Bronchial epithelial cell (primary cell): ENCODE data around the gene CDH20. TPM values are rescaled to one million over a fixed set of nuclear protein-coding genes. Genes with fewer than 3 reads are reported as not detected.

ENCODE experiments used
- DNase-seq: peaks from one replicate; pipeline ENCODE4 v3.0.0-alpha.2; 2010; ENCODE audit warnings: low read depth
- FAIRE-seq: peaks from 2 replicates; lab custom pipeline; 2011; peaks lifted over from hg19 to GRCh38; lab: Jason Lieb, UNC
- H3K27me3 ChIP-seq: 2 replicates; pipeline ENCODE4 v1.5.1; 2011; ENCODE audit warnings: low read length; ENCODE audit not compliant: control insufficient read depth, insufficient read depth
- H3K36me3 ChIP-seq: 2 replicates; pipeline ENCODE4 v1.5.1; 2011; ENCODE audit warnings: low read length; ENCODE audit not compliant: control insufficient read depth, insufficient read depth
- H3K4me3 ChIP-seq: 2 replicates; pipeline ENCODE4 v1.5.1; 2011; ENCODE audit warnings: mild to moderate bottlenecking, low read depth, low read length, control low read depth
- total RNA-seq: library from RNA; depleted of rRNA; stranded (reverse); fragments of >200 nt; gene quantifications from 2 replicates; pipeline ENCODE4 v1.2.1, GENCODE V29; 2014
- TF ChIP-seq, protein P1 (sequence below): IDR thresholded peaks from 2 replicates; pipeline ENCODE4 v1.5.1; 2011; ENCODE audit warnings: mild to moderate bottlenecking, moderate library complexity, low read length, control low read depth, inconsistent platforms; ENCODE audit not compliant: insufficient read depth, severe bottlenecking

The CDH20 gene
- total RNA-seq, 1 donor from 2014 or later, result not detected

GRCh38 chr18:61471541-61471940 is 138.3 kb downstream of the CDH20 start:
- Histone ChIP-seq H3K36me3 (no peaks in the 10 kb centered on the region), H3K4me3 (no peak overlapping the region), H3K27me3 (no peaks in the 10 kb centered on the region)
- DNase-seq (no peak), FAIRE-seq (no peak)
- TF ChIP-seq, protein P1, sequence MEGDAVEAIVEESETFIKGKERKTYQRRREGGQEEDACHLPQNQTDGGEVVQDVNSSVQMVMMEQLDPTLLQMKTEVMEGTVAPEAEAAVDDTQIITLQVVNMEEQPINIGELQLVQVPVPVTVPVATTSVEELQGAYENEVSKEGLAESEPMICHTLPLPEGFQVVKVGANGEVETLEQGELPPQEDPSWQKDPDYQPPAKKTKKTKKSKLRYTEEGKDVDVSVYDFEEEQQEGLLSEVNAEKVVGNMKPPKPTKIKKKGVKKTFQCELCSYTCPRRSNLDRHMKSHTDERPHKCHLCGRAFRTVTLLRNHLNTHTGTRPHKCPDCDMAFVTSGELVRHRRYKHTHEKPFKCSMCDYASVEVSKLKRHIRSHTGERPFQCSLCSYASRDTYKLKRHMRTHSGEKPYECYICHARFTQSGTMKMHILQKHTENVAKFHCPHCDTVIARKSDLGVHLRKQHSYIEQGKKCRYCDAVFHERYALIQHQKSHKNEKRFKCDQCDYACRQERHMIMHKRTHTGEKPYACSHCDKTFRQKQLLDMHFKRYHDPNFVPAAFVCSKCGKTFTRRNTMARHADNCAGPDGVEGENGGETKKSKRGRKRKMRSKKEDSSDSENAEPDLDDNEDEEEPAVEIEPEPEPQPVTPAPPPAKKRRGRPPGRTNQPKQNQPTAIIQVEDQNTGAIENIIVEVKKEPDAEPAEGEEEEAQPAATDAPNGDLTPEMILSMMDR, result no peak

- FAIRE-seq, result no peak
- no peak for DNase-seq
- Histone ChIP-seq H3K27me3 (no peaks in the 10 kb centered on the region), H3K4me3 (no peak overlapping the region), H3K36me3 (no peaks in the 10 kb centered on the region)
- TF ChIP-seq, protein P1, result no peak
Observed at GRCh38 chr18:61471942-61472341, 138.7 kb downstream of the CDH20 start.

GRCh38 chr18:61474341-61474740 is 141.1 kb downstream of the CDH20 start:
- no peak for DNase-seq
- TF ChIP-seq, protein P1, result no peak
- no peak for FAIRE-seq
- Histone ChIP-seq H3K4me3 (no peak overlapping the region), H3K36me3 (no peaks in the 10 kb centered on the region), H3K27me3 (no peaks in the 10 kb centered on the region)

DNA sequence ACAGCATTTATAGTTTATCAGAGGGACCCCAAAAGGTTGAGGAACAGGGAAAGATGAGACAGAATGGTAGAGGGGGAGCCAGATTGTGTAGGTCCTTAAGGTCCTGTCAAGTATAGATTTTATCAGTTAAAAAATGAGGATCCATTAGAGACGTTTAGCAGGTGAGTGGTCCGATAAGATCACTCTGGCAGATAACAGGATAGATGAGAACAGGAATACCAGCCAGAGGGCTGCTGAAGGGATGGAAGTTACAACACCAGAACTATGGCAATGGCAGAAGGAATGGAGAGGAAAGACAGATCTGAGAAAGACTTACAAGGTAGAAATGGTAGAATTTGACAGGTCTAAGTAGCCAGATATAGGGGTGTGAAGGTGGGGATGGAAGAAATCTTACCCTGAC is 141.7 kb downstream of the CDH20 start:
- TF ChIP-seq, protein P1, result no peak
- H3K4me3 ChIP-seq, result no peak overlapping the region
- H3K27me3 ChIP-seq, result no peaks in the 10 kb centered on the region
- DNase-seq (no peak), FAIRE-seq (no peak)
- no peaks in the 10 kb centered on the region for H3K36me3 ChIP-seq

DNA sequence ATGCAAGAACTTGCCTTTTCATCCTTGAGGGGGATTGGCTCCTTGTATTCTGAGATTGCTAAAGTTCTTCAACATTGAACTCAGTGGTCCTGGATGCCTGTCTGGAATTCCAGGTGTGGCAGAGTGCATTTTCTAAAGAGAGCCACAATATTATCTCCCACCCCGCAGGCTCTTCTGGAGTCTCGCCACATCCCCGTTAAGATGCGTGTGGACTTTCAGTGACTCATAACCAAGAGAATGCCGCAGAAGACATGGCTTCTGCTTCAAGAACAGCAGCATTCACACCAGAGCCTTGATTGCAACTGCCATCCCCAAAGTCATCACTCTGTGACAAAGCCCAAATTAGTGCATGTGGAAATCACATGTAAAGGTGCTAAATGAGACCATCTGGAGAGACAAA is 142.7 kb downstream of the CDH20 start:
- DNase-seq (no peak), FAIRE-seq (no peak)
- H3K4me3 ChIP-seq, result no peak overlapping the region
- H3K27me3 ChIP-seq, result no peaks in the 10 kb centered on the region
- TF ChIP-seq, protein P1, result no peak
- no peaks in the 10 kb centered on the region for H3K36me3 ChIP-seq

DNA sequence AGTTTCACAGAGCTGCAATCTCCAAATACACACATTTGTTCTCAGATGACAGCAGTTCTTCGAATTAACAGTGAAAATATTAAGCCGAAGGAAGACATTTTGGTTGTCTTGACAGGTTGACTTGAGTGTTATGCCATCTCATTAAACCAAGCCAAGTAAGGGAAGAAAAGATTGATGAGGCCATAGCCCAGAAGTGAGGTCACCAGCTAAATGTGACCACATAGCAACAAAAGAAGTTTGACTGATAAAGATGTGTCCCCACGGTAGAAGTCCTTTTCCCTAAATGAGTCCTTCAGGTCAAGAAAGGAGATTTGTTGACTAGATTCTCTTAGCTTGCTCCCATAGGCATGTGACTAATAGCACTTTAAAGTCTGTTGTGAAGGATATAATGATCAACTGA is 156.1 kb downstream of the CDH20 start:
- Histone ChIP-seq H3K4me3 (no peak overlapping the region), H3K36me3 (no peaks in the 10 kb centered on the region), H3K27me3 (no peaks in the 10 kb centered on the region)
- FAIRE-seq (no peak), DNase-seq (no peak)
- TF ChIP-seq, protein P1, result no peak
